H1 (cell line): ENCODE results near the gene RGL2. TPM values are rescaled to one million over a fixed set of nuclear protein-coding genes. Genes with fewer than 3 reads are reported as not detected.
"Not testable (repeated sequence)": the region's sequence is repeated elsewhere in the genome, so short reads cannot be mapped to it uniquely, and the experiment has no call there.

Experiments used
- CTCF ChIA-PET: fragments of 300-600 bp; sonication (Branson Sonifier 250); formaldehyde crosslinking; loops from one replicate; lab custom pipeline; 2021; ENCODE audit not compliant: partially characterized antibody; lab: Charles Lee
- POLR2A ChIA-PET: fragments of 300-600 bp; sonication (Branson Sonifier 250); formaldehyde crosslinking; loops from one replicate; lab custom pipeline; 2021; ENCODE audit warnings: inconsistent platforms; ENCODE audit not compliant: partially characterized antibody; lab: Charles Lee
- DNase-seq, 2 experiments: peaks; one replicate each; pipeline versions ENCODE4 v3.0.0 to v3.0.0-alpha.2; 2010 to 2022; ENCODE audit warnings: low spot score in 2 of 2, low read depth in 1 of 2, mixed read lengths in 1 of 2
- FAIRE-seq: peaks from 2 replicates; lab custom pipeline; 2011; peaks lifted over from hg19 to GRCh38; lab: Jason Lieb, UNC
- H2AFZ ChIP-seq: 2 replicates; pipeline ENCODE4 v1.8.1; 2012; ENCODE audit warnings: low read length, inconsistent platforms
- H2AK5ac ChIP-seq: 2 replicates; pipeline ENCODE4 v1.6.1; 2013; ENCODE audit warnings: low read depth, low read length
- H2BK120ac ChIP-seq: replicated peaks from 2 replicates; pipeline ENCODE3; 2013; ENCODE audit warnings: low read depth, low read length, inconsistent platforms
- H2BK12ac ChIP-seq: 2 replicates; pipeline ENCODE4 v1.6.1; 2013; ENCODE audit warnings: low read depth, low read length
- H2BK15ac ChIP-seq: 2 replicates; pipeline ENCODE4 v1.6.1; 2013; ENCODE audit warnings: low read length
- H2BK20ac ChIP-seq: 2 replicates; pipeline ENCODE4 v1.6.1; 2013; ENCODE audit warnings: low read length
- H2BK5ac ChIP-seq: 2 replicates; pipeline ENCODE4 v1.6.1; 2013; ENCODE audit warnings: low read depth, low read length
- H3K14ac ChIP-seq: 2 replicates; pipeline ENCODE4 v1.6.1; 2013; ENCODE audit warnings: inconsistent platforms; ENCODE audit not compliant: insufficient read length
- H3K18ac ChIP-seq: 2 replicates; pipeline ENCODE4 v1.6.1; 2013; ENCODE audit warnings: low read length; ENCODE audit errors: extremely low read depth
- H3K23ac ChIP-seq: 2 replicates; pipeline ENCODE4 v1.6.1; 2013; ENCODE audit warnings: inconsistent platforms; ENCODE audit not compliant: insufficient read length
- H3K23me2 ChIP-seq: 2 replicates; pipeline ENCODE4 v1.6.1; 2013; ENCODE audit warnings: low read depth, low read length
- H3K27ac ChIP-seq: 2 replicates; pipeline ENCODE4 v1.6.1; 2011; ENCODE audit warnings: low read depth, low read length, inconsistent platforms
- H3K27me3 ChIP-seq, 4 experiments: replicated peaks in 1 of 4; 1 replicate in 1 of 4; 2 replicates in 3 of 4; pipeline versions ENCODE4 v1.6.1 to v1.8.1; 2011 to 2013; ENCODE audit warnings: low read length in 3 of 4, mild to moderate bottlenecking in 3 of 4, inconsistent platforms in 2 of 4, mixed read lengths in 2 of 4, moderate library complexity in 1 of 4; ENCODE audit not compliant: control insufficient read depth in 3 of 4, insufficient read depth in 3 of 4; ENCODE audit errors: extremely low read depth in 1 of 4
- H3K36me3 ChIP-seq, 4 experiments: 2 replicates each; pipeline versions ENCODE4 v1.6.1 to v1.8.1; 2011 to 2013; ENCODE audit warnings: mild to moderate bottlenecking in 4 of 4, low read length in 3 of 4, moderate library complexity in 2 of 4, control low read depth in 1 of 4, inconsistent platforms in 1 of 4; ENCODE audit not compliant: insufficient read depth in 4 of 4, control insufficient read depth in 2 of 4
- H3K4ac ChIP-seq: replicated peaks from 2 replicates; pipeline ENCODE3; 2013; ENCODE audit warnings: low read length, low read depth, mixed read lengths, inconsistent platforms; ENCODE audit not compliant: insufficient read length
- H3K4me1 ChIP-seq, 4 experiments: replicated peaks in 1 of 4; 1 replicate in 1 of 4; 2 replicates in 3 of 4; pipeline versions ENCODE4 v1.6.1 to v1.8.1; 2011 to 2013; ENCODE audit warnings: low read length in 3 of 4, inconsistent platforms in 2 of 4, mixed read lengths in 1 of 4; ENCODE audit not compliant: insufficient read depth in 4 of 4, control insufficient read depth in 3 of 4
- H3K4me2 ChIP-seq, 2 experiments: 2 replicates each; pipeline versions ENCODE4 v1.6.1 to v1.8.1; 2011 to 2013; ENCODE audit warnings: low read depth in 2 of 2, low read length in 2 of 2, control low read depth in 1 of 2, inconsistent platforms in 1 of 2, mild to moderate bottlenecking in 1 of 2; ENCODE audit not compliant: insufficient read depth in 1 of 2
- H3K4me3 ChIP-seq, 4 experiments: fragments of 200-600, 300-600 bp in 1 of 4; sonication (generic), shearing (Covaris generic), sonication (Bioruptor Twin) in 1 of 4; 2 replicates each; pipeline versions ENCODE4 v1.5.1 to v1.8.1; 2011 to 2016; ENCODE audit warnings: low read length in 4 of 4, low read depth in 3 of 4, control low read depth in 2 of 4, inconsistent platforms in 2 of 4, mild to moderate bottlenecking in 2 of 4, mixed read lengths in 1 of 4, moderate library complexity in 1 of 4; ENCODE audit not compliant: insufficient read depth in 2 of 4; ENCODE audit errors: extremely low read depth in 1 of 4
- H3K56ac ChIP-seq: replicated peaks from 2 replicates; pipeline ENCODE3; 2013; ENCODE audit warnings: low read depth, mild to moderate bottlenecking, mixed read lengths, low read length, inconsistent platforms; ENCODE audit not compliant: insufficient read length
- H3K79me1 ChIP-seq: 2 replicates; pipeline ENCODE4 v1.6.1; 2013; ENCODE audit warnings: low read depth, low read length, control low read depth
- H3K79me2 ChIP-seq, 2 experiments: 2 replicates each; pipeline versions ENCODE4 v1.6.1 to v1.8.1; 2012 to 2013; ENCODE audit warnings: low read length in 2 of 2, mild to moderate bottlenecking in 2 of 2, inconsistent platforms in 1 of 2; ENCODE audit not compliant: insufficient read depth in 2 of 2, control insufficient read depth in 1 of 2
- H3K9ac ChIP-seq, 4 experiments: replicated peaks in 1 of 4; 1 replicate in 1 of 4; 2 replicates in 3 of 4; pipeline versions ENCODE4 v1.6.1 to v1.8.1; 2011 to 2013; ENCODE audit warnings: low read depth in 3 of 4, low read length in 3 of 4, control low read depth in 2 of 4, mild to moderate bottlenecking in 2 of 4, moderate library complexity in 2 of 4, inconsistent platforms in 1 of 4; ENCODE audit errors: extremely low read depth in 1 of 4
- H3K9me3 ChIP-seq, 2 experiments: 2 replicates each; pipeline versions ENCODE4 v1.6.1 to v1.8.1; 2012 to 2013; ENCODE audit warnings: mild to moderate bottlenecking in 2 of 2, moderate library complexity in 2 of 2, control low read depth in 1 of 2, inconsistent platforms in 1 of 2, low read depth in 1 of 2, low read length in 1 of 2, mixed read lengths in 1 of 2; ENCODE audit not compliant: insufficient read depth in 2 of 2
- H4K20me1 ChIP-seq, 2 experiments: replicated peaks in 1 of 2; 2 replicates each; pipeline versions ENCODE3 to v1.8.1; 2011 to 2013; ENCODE audit warnings: inconsistent platforms in 2 of 2, low read length in 2 of 2, mild to moderate bottlenecking in 1 of 2; ENCODE audit not compliant: insufficient read depth in 2 of 2, control insufficient read depth in 1 of 2
- H4K5ac ChIP-seq: 2 replicates; pipeline ENCODE4 v1.6.1; 2013; ENCODE audit warnings: low read length, low read depth, mixed read lengths, inconsistent platforms; ENCODE audit not compliant: insufficient read length
- H4K8ac ChIP-seq: 2 replicates; pipeline ENCODE4 v1.8.0; 2013; ENCODE audit warnings: mild to moderate bottlenecking, moderate library complexity, low read length, inconsistent platforms; ENCODE audit not compliant: insufficient read depth; ENCODE audit errors: extremely low read depth
- H4K91ac ChIP-seq: replicated peaks from 2 replicates; pipeline ENCODE3; 2013; ENCODE audit warnings: low read length, mixed read lengths, inconsistent platforms; ENCODE audit not compliant: insufficient read length
- WGBS, 2 experiments: shearing (Covaris generic) in 1 of 2; methylation state at CpG; one replicate each; pipeline versions ENCODE4 v1.1.6 to v1.1.7; 2013 to 2015; ENCODE audit warnings: low lambda C conversion rate in 2 of 2, mixed read lengths in 2 of 2, inconsistent platforms in 1 of 2, low coverage in 1 of 2, missing lambda C conversion rate in 1 of 2; ENCODE audit not compliant: insufficient replicate concordance in 2 of 2, insufficient coverage in 1 of 2, insufficient read length in 1 of 2; ENCODE audit errors: extremely low coverage in 1 of 2, missing lambda C conversion rate in 1 of 2; 5-methylcytosine and 5-hydroxymethylcytosine counted together
- polyA plus RNA-seq, 7 experiments: library from polyadenylated mRNA; depleted of rRNA in 3 of 7; stranded (reverse) in 5 of 7; unstranded in 2 of 7; fragments of >200 nt in 5 of 7; fragments of 200-250 nt in 2 of 7; gene quantifications; 1 replicate in 5 of 7; 2 replicates in 1 of 7; 4 replicates in 1 of 7; pipeline versions ENCODE4 v1.2.1 to v1.2.3, GENCODE V29; 2011 to 2013; ENCODE audit warnings: missing spikeins in 2 of 7, mixed read lengths in 2 of 7
- total RNA-seq: library from RNA; stranded (reverse); fragmentation: NEBNext Ultra II Directional; extraction: Animal tissue kit (Norgen Biotek cat#: 25700); gene quantifications from 2 replicates; pipeline ENCODE4 v1.2.1, GENCODE V29; 2021

RGL2 gene
- total and polyA plus RNA-seq, 2 of the 8 experiments (the other 6 are each of a cell fraction or from before 2014, with no cell fraction given), result 58.1 to 80.3 TPM

DNA sequence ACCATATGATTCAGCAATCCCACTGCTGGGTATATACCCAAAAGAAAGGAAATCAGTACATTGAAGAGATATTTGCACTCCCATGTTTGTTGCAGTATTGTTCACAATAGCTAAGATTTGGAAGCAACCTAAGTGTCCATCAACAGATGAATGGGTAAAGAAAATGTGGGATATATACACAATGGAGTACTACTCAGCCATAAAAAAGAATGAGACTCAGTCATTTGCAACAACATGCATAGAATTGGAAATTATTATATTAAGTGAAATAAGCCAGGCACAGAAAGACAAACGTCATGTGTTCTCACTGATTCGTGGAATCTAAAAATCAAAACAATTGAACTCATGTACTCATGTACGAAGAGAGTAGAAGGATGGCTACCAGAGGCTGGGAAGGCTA is 36.3 kb downstream of the RGL2 start:
- POLR2A ChIA-PET, result interaction anchor here (1.2 to 4.2 kb wide), 3 partner anchors 10 to 101 kb away, joined by 3 to 26 read pairs (median 18); partner anchors contain the start of genes RPS18 and VPS52
- not testable (repeated sequence) for H3K4ac ChIP-seq, H2BK5ac ChIP-seq, H3K18ac ChIP-seq, DNase-seq, H3K4me2 ChIP-seq, H3K79me2 ChIP-seq, FAIRE-seq, H2BK20ac ChIP-seq, H2BK12ac ChIP-seq, H3K23me2 ChIP-seq, H3K9me3 ChIP-seq, H3K14ac ChIP-seq, H2AK5ac ChIP-seq, H3K27me3 ChIP-seq, H2AFZ ChIP-seq, H3K9ac ChIP-seq, H4K8ac ChIP-seq, H4K20me1 ChIP-seq, H3K79me1 ChIP-seq, H2BK120ac ChIP-seq, H3K4me3 ChIP-seq, H4K5ac ChIP-seq, H3K56ac ChIP-seq, H4K91ac ChIP-seq, H3K23ac ChIP-seq, H3K27ac ChIP-seq, H3K4me1 ChIP-seq, H2BK15ac ChIP-seq
- CTCF ChIA-PET, result interaction anchor here (0.5 to 0.7 kb wide), 2 partner anchors 27 to 346 kb away, joined by 3 read pairs; no protein-coding TSS in a partner anchor
- 87% methylated on average over 3 of the region's 3 CpGs; no CpG with 5 or more reads in 1 of the 2 experiments for WGBS, 2 experiments
- H3K36me3 ChIP-seq, result peaks cover 8 to 40% (median 18%) of the 10 kb centered on the region in 4 experiments; a peak in 6 of 8 replicates
